ENCODE data around the gene MXI1.

Gene MXI1

DNA sequence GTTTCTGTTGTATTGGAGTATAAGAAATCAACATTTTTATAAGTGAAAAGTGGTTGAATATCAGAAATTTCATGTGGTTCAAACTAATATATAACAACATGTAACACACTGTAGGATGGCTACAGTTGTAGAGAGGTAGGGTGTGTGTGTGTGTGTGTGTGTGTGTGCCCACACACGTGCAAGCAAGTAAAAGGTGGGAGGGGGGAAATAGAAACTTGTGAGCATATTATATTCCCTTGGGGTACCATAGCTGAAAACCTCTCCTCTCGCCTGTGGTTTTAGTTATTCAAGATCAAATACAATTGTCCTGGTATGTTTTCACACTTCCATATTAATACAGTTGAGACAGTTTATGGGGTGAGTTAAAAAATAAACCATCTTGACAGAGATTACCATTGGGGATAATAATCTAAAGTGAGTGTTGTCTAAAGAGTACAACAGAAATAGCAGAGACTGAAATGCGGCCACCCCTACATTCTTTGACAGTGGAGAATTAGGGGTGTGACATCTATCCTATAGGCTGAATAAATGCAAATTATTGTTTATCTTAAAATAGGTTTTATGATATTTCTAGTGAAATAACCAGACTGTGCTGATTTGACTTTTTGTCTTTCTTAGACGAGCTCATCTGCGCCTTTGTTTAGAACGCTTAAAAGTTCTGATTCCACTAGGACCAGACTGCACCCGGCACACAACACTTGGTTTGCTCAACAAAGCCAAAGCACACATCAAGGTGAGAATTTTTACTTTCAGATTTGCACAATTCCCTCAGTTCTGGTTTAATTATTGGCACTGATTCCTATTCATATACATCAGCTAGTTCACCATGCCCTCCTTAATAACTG, 71.4 kb downstream of the MXI1 start:
- no peak for DNase-seq

DNA sequence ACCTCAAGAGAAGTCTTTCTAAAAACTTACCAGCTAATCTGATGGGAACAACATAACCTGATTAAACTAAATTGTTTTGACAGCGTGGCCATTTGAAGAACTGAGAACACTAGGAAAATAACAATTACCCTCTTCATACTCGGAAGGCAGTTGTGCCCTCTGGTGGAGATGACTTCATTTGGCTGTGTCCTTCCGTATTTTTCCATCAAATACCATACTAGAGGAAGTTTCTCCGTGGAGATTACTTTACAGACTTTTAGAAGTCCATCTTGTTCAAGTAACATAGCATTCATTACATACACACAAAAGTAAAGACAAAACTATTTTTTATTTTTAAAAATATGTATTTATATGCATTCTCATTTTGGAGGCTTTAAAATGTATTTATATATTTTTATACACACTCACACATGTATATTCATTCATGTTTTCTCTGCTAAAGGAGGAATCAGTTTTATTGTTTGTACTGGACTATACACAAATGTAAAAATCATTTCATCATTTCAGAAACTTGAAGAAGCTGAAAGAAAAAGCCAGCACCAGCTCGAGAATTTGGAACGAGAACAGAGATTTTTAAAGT, 72.1 kb downstream of the MXI1 start:
- no peak for DNase-seq

DNA sequence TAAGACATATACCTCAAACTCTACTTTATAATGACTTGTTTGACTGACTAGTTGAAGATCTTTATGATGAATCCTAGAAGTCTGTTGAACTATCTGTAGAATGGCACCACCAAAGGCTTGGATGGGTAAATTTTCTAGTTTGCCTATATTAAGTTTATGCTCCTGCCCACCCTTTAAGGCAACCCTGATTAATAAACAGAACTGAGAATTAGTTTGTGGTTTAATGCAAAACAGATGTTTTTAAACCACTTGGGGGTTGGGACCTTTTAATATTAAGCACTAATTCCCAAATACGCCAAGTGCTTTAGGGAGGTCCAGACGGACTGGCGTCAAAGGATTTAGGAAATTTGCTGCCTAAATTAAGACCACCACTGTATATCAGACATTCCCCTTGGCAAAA, 76.9 kb downstream of the MXI1 start:
- no peak for DNase-seq

DNA sequence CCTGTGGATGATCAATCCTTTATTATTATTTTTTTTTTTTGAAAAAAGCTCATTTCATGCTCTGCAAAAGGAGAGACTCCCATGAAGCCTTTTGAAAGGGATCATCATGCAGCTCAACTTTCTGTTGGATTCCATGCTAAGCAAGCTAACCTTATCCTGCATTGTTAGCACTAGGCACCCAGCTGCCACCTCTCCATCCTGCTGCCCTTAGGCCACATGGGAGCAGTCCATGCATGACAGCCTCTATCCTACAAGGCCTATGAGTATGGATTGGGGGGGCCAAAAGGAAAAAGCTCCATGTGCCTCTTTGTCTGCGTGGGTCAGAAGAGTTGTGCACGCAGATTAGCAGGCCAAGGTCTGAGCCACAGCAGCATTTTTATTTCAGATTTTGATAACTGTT, 78.1 kb downstream of the MXI1 start:
- DNase-seq = no peak

GRCh38 chr10:110286841-110287240, 79.4 kb downstream of the MXI1 start:
- no peak for DNase-seq

- no peak for DNase-seq
Observed at GRCh38 chr10:110296966-110297365, 89.6 kb downstream of the MXI1 start.

- DNase-seq = no peak
Observed at GRCh38 chr10:110300486-110300986, 93.1 kb downstream of the MXI1 start.

DNA sequence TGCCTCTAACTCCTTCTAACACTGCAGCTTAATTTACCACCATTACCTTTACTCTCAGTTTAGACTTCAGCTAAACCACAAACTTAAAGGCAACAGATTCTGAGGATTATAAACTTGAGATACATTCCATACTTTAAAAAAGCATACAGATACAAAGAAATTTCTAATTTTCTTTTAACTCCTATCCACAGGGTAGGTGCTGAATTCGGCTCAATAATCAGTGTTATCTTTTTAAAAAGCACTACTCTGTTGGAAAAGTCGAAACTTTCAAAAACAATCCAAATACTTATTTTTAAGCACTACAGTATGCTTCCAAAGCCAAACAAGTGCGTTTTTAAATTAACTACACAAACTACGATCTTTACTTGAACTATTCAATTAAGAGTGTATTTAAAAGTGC, 96.3 kb downstream of the MXI1 start:
- no peak for DNase-seq

GRCh38 chr10:110304394-110304779, 97.0 kb downstream of the MXI1 start:
- DNase-seq = no peak

DNA sequence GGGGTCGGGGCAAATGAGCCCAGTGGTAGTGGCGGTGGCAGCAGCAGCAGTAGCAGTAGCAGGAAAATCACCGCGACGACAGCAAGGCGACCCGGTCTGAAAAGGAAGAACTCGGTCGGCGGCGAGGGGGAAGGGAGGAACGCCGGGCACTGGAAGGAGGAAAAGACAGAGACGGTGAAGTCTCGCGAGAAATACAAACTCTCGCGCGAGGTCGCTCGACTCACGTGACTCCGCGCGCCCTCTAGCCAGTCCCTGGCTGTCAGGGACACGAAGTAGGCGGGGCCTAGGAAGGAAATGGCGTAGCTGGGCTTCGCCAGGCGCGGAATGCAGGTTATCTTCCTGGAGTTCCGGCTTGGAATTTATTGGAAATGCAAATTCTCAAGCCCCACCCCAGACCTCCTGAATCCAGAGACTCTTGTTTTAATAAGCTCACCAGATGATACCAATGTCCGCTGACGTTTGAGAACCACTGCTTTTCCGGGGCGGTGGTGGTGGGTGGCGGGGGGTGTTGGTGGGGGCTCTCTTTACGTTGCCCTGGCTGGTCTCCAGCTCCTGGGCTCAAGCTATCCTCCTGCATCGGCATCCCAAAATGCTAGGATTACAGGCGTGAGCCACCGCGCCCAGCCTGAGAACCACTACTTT, 97.5 kb downstream of the MXI1 start, which contains the start of gene SMNDC1:
Gene SMNDC1, minus strand, starts transcription at position 141 of the 642 bp plus-strand sequence. CDS start 1,333 bp downstream, outside the sequence.
- peak; percentile 22 for DNase-seq

- DNase-seq = peak; percentile 14
Observed at GRCh38 chr10:110305767-110306451, 98.5 kb downstream of the MXI1 start.

- no peak for DNase-seq
Observed at GRCh38 chr10:110306452-110306768, 99.0 kb downstream of the MXI1 start.

GRCh38 chr10:110307805-110308204, 100.4 kb downstream of the MXI1 start:
- DNase-seq = no peak

- DNase-seq = no peak
Observed at GRCh38 chr10:110310741-110311140, 103.3 kb downstream of the MXI1 start.

GRCh38 chr10:110311357-110311949, 104.0 kb downstream of the MXI1 start:
- DNase-seq = no peak

DNA sequence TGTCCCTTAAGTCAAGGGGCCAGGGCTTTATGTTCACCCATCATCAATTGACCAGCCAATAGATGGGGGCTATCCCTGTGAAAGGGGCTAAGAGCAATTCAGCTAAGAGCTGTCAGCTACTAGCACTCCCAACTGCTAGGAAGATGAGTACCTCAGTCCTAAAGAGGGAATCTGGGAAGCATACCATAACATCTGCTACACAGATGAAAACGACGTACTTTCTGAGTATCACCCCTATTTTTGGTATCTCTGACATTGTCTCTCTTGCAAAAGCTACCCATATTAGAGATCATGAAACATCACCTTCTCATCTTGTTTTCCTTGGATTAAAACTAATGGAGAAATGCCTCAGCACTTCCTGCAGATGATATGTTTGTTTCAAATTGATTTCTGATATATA, 104.8 kb downstream of the MXI1 start:
- no peak for DNase-seq

GRCh38 chr10:110313674-110314073, 106.3 kb downstream of the MXI1 start:
- no peak for DNase-seq

DNA sequence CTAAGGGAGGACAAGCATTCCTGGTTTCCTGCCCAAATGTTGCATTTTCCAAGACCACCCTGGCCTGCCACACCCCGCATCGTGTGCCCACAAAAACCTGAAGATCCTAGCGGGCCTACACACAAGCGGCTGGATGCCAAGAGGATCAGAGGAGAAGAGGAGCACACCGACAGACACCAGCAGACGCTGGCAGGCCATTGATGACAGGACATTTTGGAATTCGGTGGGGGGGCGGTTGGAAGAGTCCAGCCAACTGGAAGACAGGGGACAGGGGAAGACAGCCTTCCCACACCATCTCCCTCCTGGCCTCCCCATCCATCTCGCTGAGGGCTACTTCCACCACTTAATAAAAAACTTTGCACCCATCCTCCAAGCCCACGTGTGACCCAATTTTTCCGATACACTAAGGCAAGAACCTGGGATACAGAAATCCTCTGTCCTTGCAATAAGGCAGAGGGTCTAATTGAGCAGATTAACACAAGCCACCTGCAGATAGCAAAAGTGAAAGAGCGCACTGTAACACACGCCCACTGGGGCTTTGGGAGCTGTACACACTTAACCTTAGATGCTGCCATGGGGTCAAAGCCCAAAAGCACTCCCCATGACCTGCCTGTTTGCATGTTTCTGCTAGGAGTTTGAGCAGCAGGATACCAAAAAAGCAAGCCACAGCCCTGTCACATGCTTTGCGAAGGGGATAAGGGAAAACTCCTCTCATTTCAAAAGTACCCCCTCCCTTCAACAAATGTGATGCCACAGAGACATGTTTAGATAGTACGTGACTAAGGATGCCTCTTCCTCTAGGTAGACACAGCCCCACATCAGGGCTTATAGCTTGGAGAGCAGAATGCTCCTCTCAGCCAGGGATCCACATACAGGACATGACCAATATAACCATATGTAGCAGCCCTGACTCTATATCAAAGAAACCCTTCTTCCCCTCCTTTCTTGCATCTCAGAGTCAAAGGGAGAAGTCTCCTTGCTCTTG, 110.8 kb downstream of the MXI1 start:
- no peak for DNase-seq

DNA sequence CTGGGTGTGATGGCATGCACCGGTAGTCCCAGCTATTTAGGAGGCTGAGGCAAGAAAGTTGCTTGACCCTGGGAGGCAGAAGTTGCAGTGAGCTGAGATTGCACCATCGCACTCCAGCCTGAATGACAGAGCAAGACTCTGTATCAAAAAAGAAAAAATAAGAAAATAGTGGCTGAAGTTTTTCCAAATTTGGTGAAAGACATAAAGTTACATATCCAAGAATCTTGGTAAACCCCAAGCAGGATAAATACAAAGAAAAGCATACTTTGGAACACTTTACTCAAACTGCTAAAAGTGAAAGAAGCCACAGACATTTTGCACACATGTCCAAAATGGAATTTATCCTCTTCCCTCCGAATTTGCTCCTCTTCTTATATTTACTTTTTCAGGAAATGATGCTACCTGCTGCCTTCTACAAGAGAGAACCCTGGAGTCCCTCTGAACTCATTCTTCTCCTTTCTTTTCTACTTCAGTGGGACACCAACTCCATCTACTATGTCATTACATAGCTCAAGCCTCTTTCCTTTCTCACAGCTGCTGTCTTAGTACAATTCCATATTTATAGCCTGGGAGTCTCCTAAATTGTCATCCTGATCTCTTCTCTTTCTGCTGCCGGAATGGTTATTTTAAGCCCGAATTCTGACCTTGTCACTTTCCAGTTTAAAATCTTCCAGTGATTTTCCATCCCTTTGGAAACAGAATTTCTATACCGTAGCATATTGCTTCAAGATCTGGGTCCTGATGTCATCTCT, 114.6 kb downstream of the MXI1 start:
- no peak for DNase-seq

GRCh38 chr10:110323503-110323902, 116.1 kb downstream of the MXI1 start:
- DNase-seq = no peak
